Liver (tissue), 9 donors: ENCODE measurements around the gene SLX1A. TPM values are rescaled to one million over a fixed set of nuclear protein-coding genes. Genes with fewer than 3 reads are reported as not detected.
"Not testable (repeated sequence)": the region's sequence is repeated elsewhere in the genome, so short reads cannot be mapped to it uniquely, and the experiment has no call there.

Source experiments
- DNase-seq: peaks from one replicate; pipeline ENCODE4 v3.0.0-alpha.2; 2017; ENCODE audit warnings: low spot score
- H3K27ac ChIP-seq, 2 donors: one replicate each; pipeline ENCODE4 v1.7.0; 2013; ENCODE audit warnings: inconsistent platforms in 2 of 2, low read length in 2 of 2, control low read depth in 1 of 2, low read depth in 1 of 2, mild to moderate bottlenecking in 1 of 2
- H3K27me3 ChIP-seq, 4 donors: one replicate each; pipeline versions ENCODE4 v1.6.1 to v1.7.0; 2013; ENCODE audit warnings: low read length in 3 of 4, inconsistent platforms in 1 of 4, mild to moderate bottlenecking in 1 of 4, moderate library complexity in 1 of 4; ENCODE audit not compliant: control insufficient read depth in 4 of 4, insufficient read depth in 4 of 4
- H3K36me3 ChIP-seq, 4 donors: one replicate each; pipeline versions ENCODE4 v1.6.1 to v1.7.0; 2013; ENCODE audit warnings: low read length in 3 of 4, mild to moderate bottlenecking in 3 of 4, low read depth in 1 of 4, moderate library complexity in 1 of 4; ENCODE audit not compliant: control insufficient read depth in 4 of 4, insufficient read depth in 3 of 4
- H3K4me1 ChIP-seq, 4 donors: one replicate each; pipeline versions ENCODE4 v1.6.1 to v1.7.0; 2013; ENCODE audit warnings: low read length in 3 of 4, mild to moderate bottlenecking in 3 of 4, moderate library complexity in 1 of 4; ENCODE audit not compliant: control insufficient read depth in 4 of 4, insufficient read depth in 4 of 4
- H3K4me3 ChIP-seq, 3 donors: one replicate each; pipeline versions ENCODE4 v1.6.1 to v1.7.0; 2013; ENCODE audit warnings: low read length in 3 of 3, control low read depth in 1 of 3, low read depth in 1 of 3, mild to moderate bottlenecking in 1 of 3
- H3K9ac ChIP-seq, 2 donors: one replicate each; pipeline ENCODE4 v1.7.0; 2013; ENCODE audit warnings: low read length in 2 of 2, mild to moderate bottlenecking in 2 of 2, moderate library complexity in 2 of 2, control low read depth in 1 of 2, low read depth in 1 of 2
- H3K9me3 ChIP-seq, 4 donors: one replicate each; pipeline versions ENCODE4 v1.6.1 to v1.7.0; 2013; ENCODE audit warnings: low read length in 3 of 4; ENCODE audit not compliant: control insufficient read depth in 4 of 4
- ATF3 ChIP-seq: IDR thresholded peaks from 2 replicates; pipeline ENCODE4 v1.6.1; 2016; ENCODE audit warnings: antibody characterized with exemption
- CTCF ChIP-seq: fragments of 150-350 bp; IDR thresholded peaks from 2 replicates; pipeline ENCODE4 v1.5.1; 2017; ENCODE audit warnings: improper control_type of control experiment, low read depth, low read length; ENCODE audit not compliant: missing input control
- EGR1 ChIP-seq, 2 donors: IDR thresholded peaks; 2 replicates each; pipeline ENCODE4 v1.6.1; 2016 to 2018; ENCODE audit warnings: antibody characterized with exemption in 2 of 2, low read depth in 2 of 2
- FOXA1 ChIP-seq: IDR thresholded peaks from 2 replicates; pipeline ENCODE4 v1.6.1; 2016; ENCODE audit warnings: antibody characterized with exemption
- FOXA2 ChIP-seq: IDR thresholded peaks from 2 replicates; pipeline ENCODE4 v1.6.1; 2016; ENCODE audit warnings: antibody characterized with exemption
- GABPA ChIP-seq, 2 donors: IDR thresholded peaks in 1 of 2; conservative IDR thresholded peaks in 1 of 2; 2 replicates each; pipeline ENCODE4 v1.6.1; 2016; ENCODE audit warnings: antibody characterized with exemption in 2 of 2, mild to moderate bottlenecking in 1 of 2, moderate library complexity in 1 of 2
- HNF4A ChIP-seq, 2 donors: conservative IDR thresholded peaks; 2 replicates each; pipeline ENCODE4 v1.6.1; 2016; ENCODE audit warnings: antibody characterized with exemption in 2 of 2, mild to moderate bottlenecking in 2 of 2
- HNF4G ChIP-seq: IDR thresholded peaks from 2 replicates; pipeline ENCODE4 v1.6.1; 2016; ENCODE audit warnings: antibody characterized with exemption
- JUND ChIP-seq, 2 donors: IDR thresholded peaks; 2 replicates each; pipeline ENCODE4 v1.6.1; 2016; ENCODE audit warnings: antibody characterized with exemption in 2 of 2
- MAX ChIP-seq: IDR thresholded peaks from 2 replicates; pipeline ENCODE4 v1.6.1; 2016; ENCODE audit warnings: antibody characterized with exemption
- NR2F2 ChIP-seq: IDR thresholded peaks from 2 replicates; pipeline ENCODE4 v1.6.1; 2016; ENCODE audit warnings: antibody characterized with exemption
- RAD21 ChIP-seq, 2 donors: IDR thresholded peaks; 2 replicates each; pipeline ENCODE4 v1.6.1; 2016; ENCODE audit warnings: antibody characterized with exemption in 2 of 2, mild to moderate bottlenecking in 2 of 2
- REST ChIP-seq: IDR thresholded peaks from 2 replicates; pipeline ENCODE4 v1.6.1; 2016; ENCODE audit warnings: antibody characterized with exemption, mild to moderate bottlenecking
- RXRA ChIP-seq, 2 donors: IDR thresholded peaks; 2 replicates each; pipeline ENCODE4 v1.6.1; 2017 to 2018; ENCODE audit warnings: antibody characterized with exemption in 2 of 2, mild to moderate bottlenecking in 1 of 2
- SP1 ChIP-seq: IDR thresholded peaks from 2 replicates; pipeline ENCODE4 v1.6.1; 2018; ENCODE audit warnings: antibody characterized with exemption, mild to moderate bottlenecking
- TAF1 ChIP-seq: conservative IDR thresholded peaks from 2 replicates; pipeline ENCODE4 v1.6.1; 2016; ENCODE audit warnings: antibody characterized with exemption, mild to moderate bottlenecking
- YY1 ChIP-seq: IDR thresholded peaks from 2 replicates; pipeline ENCODE4 v1.6.1; 2016; ENCODE audit warnings: antibody characterized with exemption, mild to moderate bottlenecking
- ZBTB33 ChIP-seq: IDR thresholded peaks from 2 replicates; pipeline ENCODE4 v1.6.1; 2016; ENCODE audit warnings: antibody characterized with exemption
- WGBS: extraction: QIAGEN DNeasy Blood & Tissue Kit; methylation state at CpG from one replicate; pipeline ENCODE4 v1.1.7; 2013; 5-methylcytosine and 5-hydroxymethylcytosine counted together
- polyA plus RNA-seq, 2 donors: library from polyadenylated mRNA; stranded (reverse) in 1 of 2; unstranded in 1 of 2; fragments of 200-250 nt in 1 of 2; fragments of >200 nt in 1 of 2; fragmentation: Nextera tagmentation in 1 of 2; extraction: Ambion mirVana in 1 of 2; gene quantifications; one replicate each; pipeline versions ENCODE4 v1.2.1 to v1.2.3, GENCODE V29; 2013 to 2015
- total RNA-seq, 2 donors: library from RNA; depleted of rRNA; stranded (reverse); fragments of >200 nt; gene quantifications; one replicate each; pipeline ENCODE4 v1.2.3, GENCODE V29; 2014
- donor health status: healthy.
- donor health status: healthy.
- donor health status: healthy.
- donor health status: healthy.
- donor health status: healthy.

SLX1A gene
- total and polyA plus RNA-seq, 4 donors, result 37.1 to 55.2 (median 42.0) TPM

GRCh38 chr16:30169416-30169815 is 24.3 kb upstream of the SLX1A start:
- WGBS, result 96% methylated on average over 32 of the region's 38 CpGs
- not testable (repeated sequence) for H3K27ac ChIP-seq, H3K4me1 ChIP-seq, H3K4me3 ChIP-seq, DNase-seq, H3K9me3 ChIP-seq, H3K27me3 ChIP-seq, H3K36me3 ChIP-seq, H3K9ac ChIP-seq

GRCh38 chr16:30170145-30170544 is 23.5 kb upstream of the SLX1A start:
- H3K36me3 ChIP-seq, H3K9ac ChIP-seq, DNase-seq, H3K9me3 ChIP-seq, H3K4me1 ChIP-seq, H3K4me3 ChIP-seq, H3K27me3 ChIP-seq, H3K27ac ChIP-seq: not testable (repeated sequence)
- WGBS, result 82% methylated on average over 22 of the region's 31 CpGs

GRCh38 chr16:30173054-30173453 is 20.6 kb upstream of the SLX1A start:
- H3K4me3 ChIP-seq, result no peak overlapping the region
- 92% methylated on average over 7 of the region's 7 CpGs for WGBS
- no peaks in the 10 kb centered on the region for H3K27me3 ChIP-seq
- H3K27ac ChIP-seq, result no peak overlapping the region
- no peaks in the 10 kb centered on the region for H3K4me1 ChIP-seq
- no peaks in the 10 kb centered on the region for H3K36me3 ChIP-seq
- no peak for TF ChIP-seq HNF4A (conservative IDR thresholded peaks at IDR 0.05)
- TF ChIP-seq ZBTB33, result no peak
- TF ChIP-seq TAF1, result no peak
- TF ChIP-seq YY1, result no peak
- TF ChIP-seq ATF3, result no peak
- TF ChIP-seq JUND (IDR thresholded peaks at IDR 0.05), result no peak
- no peak for TF ChIP-seq MAX
- TF ChIP-seq HNF4G, result no peak
- TF ChIP-seq FOXA2, result no peak
- no peak for TF ChIP-seq SP1
- no peak for TF ChIP-seq EGR1 (IDR thresholded peaks at IDR 0.05; ENCODE audit: low read depth in 2 of 2)
- no peak for TF ChIP-seq CTCF
- no peak for TF ChIP-seq RAD21 (IDR thresholded peaks at IDR 0.05)
- TF ChIP-seq RXRA (IDR thresholded peaks at IDR 0.05), result no peak
- no peak for TF ChIP-seq GABPA (IDR thresholded peaks at IDR 0.05 in 1 of 2, conservative IDR thresholded peaks at IDR 0.05 in 1 of 2)
- TF ChIP-seq FOXA1, result no peak
- TF ChIP-seq REST, result no peak
- no peak for TF ChIP-seq NR2F2
- no peaks in the 10 kb centered on the region for H3K9me3 ChIP-seq
- no peak overlapping the region for H3K9ac ChIP-seq
- DNase-seq, result no peak

GRCh38 chr16:30176876-30177275 is 16.8 kb upstream of the SLX1A start:
- H3K4me1 ChIP-seq, DNase-seq, H3K36me3 ChIP-seq, H3K9me3 ChIP-seq, H3K27me3 ChIP-seq, H3K9ac ChIP-seq, H3K27ac ChIP-seq, H3K4me3 ChIP-seq: not testable (repeated sequence)
- 86% methylated on average over 6 of the region's 6 CpGs for WGBS
